Measurements from ENCODE around the gene EGFLAM.

DNA sequence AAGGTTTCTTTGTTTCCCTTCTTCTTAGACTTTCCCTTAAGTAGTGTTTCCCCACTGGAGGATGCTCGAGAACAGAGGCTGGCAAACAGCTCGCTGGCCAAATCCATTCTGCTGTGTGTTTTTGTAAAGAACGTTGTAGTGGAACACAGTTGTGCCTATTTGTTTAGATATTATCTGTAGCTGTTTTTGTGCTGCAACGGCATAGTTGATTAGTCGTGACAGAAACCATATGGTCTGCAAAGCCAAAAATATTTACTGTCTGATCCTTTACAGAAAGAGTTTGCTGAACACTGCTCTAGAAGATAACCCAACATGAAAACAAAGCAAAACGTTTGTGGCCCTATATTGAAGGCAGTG lies 47.0 kb upstream of the EGFLAM start:
- TF ChIP-seq, protein P1, sequence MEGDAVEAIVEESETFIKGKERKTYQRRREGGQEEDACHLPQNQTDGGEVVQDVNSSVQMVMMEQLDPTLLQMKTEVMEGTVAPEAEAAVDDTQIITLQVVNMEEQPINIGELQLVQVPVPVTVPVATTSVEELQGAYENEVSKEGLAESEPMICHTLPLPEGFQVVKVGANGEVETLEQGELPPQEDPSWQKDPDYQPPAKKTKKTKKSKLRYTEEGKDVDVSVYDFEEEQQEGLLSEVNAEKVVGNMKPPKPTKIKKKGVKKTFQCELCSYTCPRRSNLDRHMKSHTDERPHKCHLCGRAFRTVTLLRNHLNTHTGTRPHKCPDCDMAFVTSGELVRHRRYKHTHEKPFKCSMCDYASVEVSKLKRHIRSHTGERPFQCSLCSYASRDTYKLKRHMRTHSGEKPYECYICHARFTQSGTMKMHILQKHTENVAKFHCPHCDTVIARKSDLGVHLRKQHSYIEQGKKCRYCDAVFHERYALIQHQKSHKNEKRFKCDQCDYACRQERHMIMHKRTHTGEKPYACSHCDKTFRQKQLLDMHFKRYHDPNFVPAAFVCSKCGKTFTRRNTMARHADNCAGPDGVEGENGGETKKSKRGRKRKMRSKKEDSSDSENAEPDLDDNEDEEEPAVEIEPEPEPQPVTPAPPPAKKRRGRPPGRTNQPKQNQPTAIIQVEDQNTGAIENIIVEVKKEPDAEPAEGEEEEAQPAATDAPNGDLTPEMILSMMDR (IDR thresholded peaks at IDR 0.05; ENCODE audit: poor library complexity) = no peak
- TF ChIP-seq EZH2 (IDR thresholded peaks at IDR 0.05; ENCODE audit: borderline replicate concordance) (no peak), EZH2phosphoT487 (IDR thresholded peaks at IDR 0.05; ENCODE audit: low read depth, severe bottlenecking, unreplicated experiment) (no peak)
